LHCN-M2 (cell line): ENCODE results near the gene MBOAT2. TPM values are rescaled to one million over a fixed set of nuclear protein-coding genes. Genes with fewer than 3 reads are reported as not detected.
"Not testable (repeated sequence)": the region's sequence is repeated elsewhere in the genome, so short reads cannot be mapped to it uniquely, and the experiment has no call there.

Experiments used
- DNase-seq: peaks from one replicate; pipeline ENCODE4 v3.0.0-alpha.2; 2012; ENCODE audit warnings: low read depth
- total RNA-seq: library from RNA; depleted of rRNA; stranded (reverse); fragments of >200 nt; gene quantifications from 2 replicates; pipeline ENCODE4 v1.2.3, GENCODE V29; 2014

Gene MBOAT2
- total RNA-seq, 1 experiment from 2014 or later, result 22.6 TPM

GRCh38 chr2:8895087-8895912 lies 108.2 kb downstream of the MBOAT2 start:
- not testable (repeated sequence) for DNase-seq

GRCh38 chr2:8893978-8894820 lies 109.3 kb downstream of the MBOAT2 start:
- DNase-seq, result no peak

- DNase-seq, result no peak
Measured at GRCh38 chr2:8893474-8893873, 110.0 kb downstream of the MBOAT2 start.

GRCh38 chr2:8892111-8892510 lies 111.4 kb downstream of the MBOAT2 start:
- DNase-seq, result no peak

- DNase-seq, result no peak
Measured at GRCh38 chr2:8889978-8890377, 113.5 kb downstream of the MBOAT2 start.

- no peak for DNase-seq
Measured at GRCh38 chr2:8888963-8889362, 114.5 kb downstream of the MBOAT2 start.

GRCh38 chr2:8886876-8887275 lies 116.6 kb downstream of the MBOAT2 start:
- no peak for DNase-seq

GRCh38 chr2:8886202-8886518 lies 117.3 kb downstream of the MBOAT2 start:
- no peak for DNase-seq

GRCh38 chr2:8885449-8886201 lies 117.9 kb downstream of the MBOAT2 start:
- DNase-seq, result no peak

GRCh38 chr2:8884812-8885211 lies 118.7 kb downstream of the MBOAT2 start:
- DNase-seq, result no peak

- peak; percentile 37 for DNase-seq
Measured at GRCh38 chr2:8882094-8882493, 121.4 kb downstream of the MBOAT2 start.

GRCh38 chr2:8877894-8878293 lies 125.6 kb downstream of the MBOAT2 start:
- no peak for DNase-seq

- DNase-seq, result no peak
Measured at GRCh38 chr2:8877332-8877731, 126.2 kb downstream of the MBOAT2 start.

GRCh38 chr2:8876628-8877027 lies 126.9 kb downstream of the MBOAT2 start:
- peak; percentile 28 for DNase-seq

- peak; percentile 60 for DNase-seq
Measured at GRCh38 chr2:8872821-8873432, 130.6 kb downstream of the MBOAT2 start.

GRCh38 chr2:8870441-8870840 lies 133.0 kb downstream of the MBOAT2 start:
- DNase-seq, result no peak

GRCh38 chr2:8867363-8867762 lies 136.1 kb downstream of the MBOAT2 start:
- no peak for DNase-seq

- no peak for DNase-seq
Measured at GRCh38 chr2:8863331-8863953, 140.0 kb downstream of the MBOAT2 start.

- no peak for DNase-seq
Measured at GRCh38 chr2:8862230-8862629, 141.3 kb downstream of the MBOAT2 start.

- DNase-seq, result no peak
Measured at GRCh38 chr2:8861797-8862196, 141.7 kb downstream of the MBOAT2 start.

GRCh38 chr2:8860239-8860638 lies 143.2 kb downstream of the MBOAT2 start:
- DNase-seq, result no peak
